ENCODE data around the gene SMIM8. TPM values are rescaled to one million over a fixed set of nuclear protein-coding genes. Genes with fewer than 3 reads are reported as not detected.

The SMIM8 gene
- total RNA-seq, 4 donors from 2014 or later = 5.2 to 13.4 (median 8.1) TPM

DNA sequence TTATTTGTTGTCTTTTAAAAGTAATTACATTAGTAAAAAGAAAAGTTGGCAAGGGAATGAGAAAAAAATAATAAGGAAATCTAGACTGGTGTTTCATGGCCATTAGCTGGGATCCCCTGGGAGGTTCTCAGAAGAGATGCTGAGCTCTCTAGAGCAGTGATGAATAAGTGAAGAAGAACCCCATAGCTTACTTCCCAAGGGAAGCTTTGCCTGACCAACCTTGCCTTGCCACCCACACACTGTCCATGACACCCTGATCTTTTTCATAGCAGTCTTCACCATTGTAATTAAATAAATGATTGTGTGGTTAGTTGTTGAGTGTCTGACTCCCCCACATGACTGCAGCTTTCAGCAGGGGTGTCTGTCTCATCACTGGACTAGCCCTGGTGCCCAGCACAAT, 28.1 kb downstream of the SMIM8 start:
- H3K27ac ChIP-seq = no peak overlapping the region
- H3K4me3 ChIP-seq = no peak overlapping the region

GRCh38 chr6:87351583-87351982, 29.2 kb downstream of the SMIM8 start:
- 100% methylated on average over 1 of the region's 1 CpG for WGBS, 2 donors (ENCODE audit: low coverage in 1 of 2)
- no peaks in the 10 kb centered on the region for H3K27me3 ChIP-seq
- H3K36me3 ChIP-seq = no peaks in the 10 kb centered on the region
- no peaks in the 10 kb centered on the region for H3K4me1 ChIP-seq
- no peaks in the 10 kb centered on the region for H3K9me3 ChIP-seq
- ATAC-seq = no peak
- TF ChIP-seq CTCF (IDR thresholded peaks at IDR 0.05) (no peak), POLR2A (IDR thresholded peaks at IDR 0.05) (no peak), POLR2AphosphoS5 (IDR thresholded peaks at IDR 0.05) (no peak), EP300 (IDR thresholded peaks at IDR 0.05) (no peak)
- H3K4me3 ChIP-seq = no peak overlapping the region
- H3K27ac ChIP-seq = no peak overlapping the region

More for the DNA sequence above, 28.1 kb downstream of the SMIM8 start:
- TF ChIP-seq EP300 (IDR thresholded peaks at IDR 0.05) = no peak
- no peak for TF ChIP-seq POLR2A (IDR thresholded peaks at IDR 0.05)
- TF ChIP-seq CTCF (IDR thresholded peaks at IDR 0.05) = no peak
- TF ChIP-seq POLR2AphosphoS5 (IDR thresholded peaks at IDR 0.05) = no peak
- Histone ChIP-seq H3K4me1 (no peaks in the 10 kb centered on the region), H3K9me3 (no peaks in the 10 kb centered on the region), H3K27me3 (no peaks in the 10 kb centered on the region), H3K36me3 (peaks cover 0 to under 1% of the 10 kb centered on the region in 2 donors)
- no peak for ATAC-seq

DNA sequence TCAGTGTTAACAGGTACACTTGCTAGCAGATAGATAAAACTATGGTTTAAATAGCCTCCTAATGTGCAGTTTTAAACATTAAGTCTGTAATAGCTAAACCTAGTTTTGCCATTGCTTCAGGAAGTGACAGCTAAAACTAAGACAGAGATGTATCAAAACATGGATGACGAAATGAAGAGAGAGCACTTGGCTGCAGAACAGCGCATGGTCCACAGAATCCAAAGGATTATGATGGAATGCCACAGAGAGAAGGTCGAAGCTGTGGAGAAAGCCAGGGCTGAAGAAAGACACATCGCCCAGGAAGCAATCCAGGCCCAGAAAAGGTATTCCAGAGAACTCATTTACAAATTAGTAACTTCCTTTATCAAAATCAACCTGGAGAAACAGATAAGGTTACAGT, 33.8 kb downstream of the SMIM8 start:
- H3K36me3 ChIP-seq = no peaks in the 10 kb centered on the region
- WGBS, 2 donors (ENCODE audit: low coverage in 1 of 2) = 84 to 89% methylated on average over 4 of the region's 4 CpGs
- ATAC-seq = no peak

DNA sequence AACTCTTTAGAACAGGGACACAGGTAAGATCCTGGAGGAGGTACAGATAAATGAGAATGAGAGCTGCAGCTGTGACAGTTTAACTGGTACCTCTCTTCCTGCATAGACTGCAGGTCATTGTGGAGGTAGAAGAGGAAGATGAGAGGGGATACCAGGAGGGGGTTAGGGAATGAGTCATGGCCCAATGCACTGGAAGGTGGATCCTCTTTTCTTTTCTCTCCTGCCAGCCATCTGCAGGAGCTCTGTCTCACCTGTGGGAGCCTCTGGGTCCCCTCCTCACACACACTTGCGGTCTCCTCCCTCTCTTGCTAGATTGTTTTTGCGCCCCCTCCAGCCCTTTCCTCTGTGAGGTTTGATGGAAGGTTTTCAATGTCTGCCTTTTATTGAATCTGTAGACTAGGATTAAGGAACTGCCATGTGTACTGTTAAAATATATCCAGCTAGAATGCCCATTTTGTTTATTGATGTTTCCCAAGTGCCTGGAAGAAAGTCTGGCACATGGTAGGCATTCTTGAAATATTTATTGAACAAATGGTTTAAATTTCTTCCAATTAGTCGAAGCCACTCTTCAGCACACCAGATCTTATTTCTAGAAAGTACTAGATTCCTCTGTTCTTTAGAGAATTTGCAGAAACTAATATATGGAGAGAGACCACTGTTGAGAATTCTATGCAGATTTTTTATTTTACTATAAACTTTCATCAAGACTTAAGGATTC, 35.2 kb downstream of the SMIM8 start:
- H3K27ac ChIP-seq = no peak overlapping the region
- no peaks in the 10 kb centered on the region for H3K36me3 ChIP-seq
- H3K4me3 ChIP-seq = no peak overlapping the region
- no peaks in the 10 kb centered on the region for H3K27me3 ChIP-seq
- no peak for ATAC-seq
- 83% methylated on average over 3 of the region's 3 CpGs for WGBS, 2 donors (ENCODE audit: low coverage in 1 of 2)
- H3K4me1 ChIP-seq = no peaks in the 10 kb centered on the region
- no peaks in the 10 kb centered on the region for H3K9me3 ChIP-seq
- TF ChIP-seq POLR2AphosphoS5 (IDR thresholded peaks at IDR 0.05) = no peak
- TF ChIP-seq POLR2A (IDR thresholded peaks at IDR 0.05) = no peak
- TF ChIP-seq CTCF (IDR thresholded peaks at IDR 0.05) = no peak
- no peak for TF ChIP-seq EP300 (IDR thresholded peaks at IDR 0.05)

More for the DNA sequence above, 33.8 kb downstream of the SMIM8 start:
- no peak overlapping the region for H3K4me3 ChIP-seq
- H3K4me1 ChIP-seq = no peaks in the 10 kb centered on the region
- no peaks in the 10 kb centered on the region for H3K9me3 ChIP-seq
- H3K27me3 ChIP-seq = no peaks in the 10 kb centered on the region
- TF ChIP-seq EP300 (IDR thresholded peaks at IDR 0.05) (no peak), CTCF (IDR thresholded peaks at IDR 0.05) (no peak), POLR2A (IDR thresholded peaks at IDR 0.05) (no peak), POLR2AphosphoS5 (IDR thresholded peaks at IDR 0.05) (no peak)
- H3K27ac ChIP-seq = no peak overlapping the region

GRCh38 chr6:87364602-87365252, 42.3 kb downstream of the SMIM8 start:
- H3K27ac ChIP-seq = no peak overlapping the region
- H3K36me3 ChIP-seq = no peaks in the 10 kb centered on the region
- no peaks in the 10 kb centered on the region for H3K27me3 ChIP-seq
- H3K4me3 ChIP-seq = no peak overlapping the region
- H3K4me1 ChIP-seq = no peaks in the 10 kb centered on the region
- WGBS, 2 donors (ENCODE audit: low coverage in 1 of 2) = 41 to 64% methylated on average over 5 of the region's 5 CpGs
- no peak for ATAC-seq
- TF ChIP-seq CTCF (IDR thresholded peaks at IDR 0.05) (no peak), POLR2A (IDR thresholded peaks at IDR 0.05) (no peak), POLR2AphosphoS5 (IDR thresholded peaks at IDR 0.05) (no peak), EP300 (IDR thresholded peaks at IDR 0.05) (no peak)
- H3K9me3 ChIP-seq = no peaks in the 10 kb centered on the region
